Measurements from ENCODE around the gene FERD3L. TPM values are rescaled to one million over a fixed set of nuclear protein-coding genes. Genes with fewer than 3 reads are reported as not detected.
A peak's percentile ranks its signal among the peaks of the same experiment; 100 is the strongest.

The FERD3L gene
- total RNA-seq, 1 donor from 2014 or later, result not detected

DNA sequence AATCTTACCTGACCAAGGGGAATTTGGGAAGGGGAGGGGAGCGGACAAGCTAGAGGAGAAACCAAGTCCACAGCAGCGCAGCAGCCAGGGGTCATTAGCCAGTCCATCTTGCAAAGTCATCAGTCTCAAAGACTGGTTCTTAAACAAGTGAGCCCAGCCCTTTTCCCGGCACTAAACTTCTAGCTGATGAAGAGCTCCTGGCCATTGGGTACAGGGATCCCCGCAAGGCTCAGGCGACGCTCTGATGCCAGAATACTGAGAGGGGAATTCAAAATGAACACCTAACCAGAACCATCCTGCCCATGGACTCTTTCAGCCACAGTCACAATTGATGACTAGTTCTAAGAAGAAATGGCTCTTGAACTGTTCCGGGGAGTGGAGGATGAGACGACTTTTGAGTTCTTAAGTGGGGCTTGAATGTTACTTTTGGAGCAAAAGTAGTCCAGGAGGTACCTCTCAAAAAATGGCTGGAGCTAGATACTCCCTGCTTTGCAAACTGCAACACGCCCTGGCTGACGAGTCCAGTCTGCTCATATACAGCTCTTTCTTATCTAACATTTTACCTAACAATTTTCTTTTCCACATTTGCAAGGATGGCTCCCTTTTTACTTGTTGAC, 25.2 kb downstream of the FERD3L start:
- DNase-seq (ENCODE audit: low spot score), result peak; percentile 8
- Mint-ChIP-seq H3K4me3 (ENCODE audit: unreplicated experiment) (peak overlapping the region; percentile 51), H3K27me3 (ENCODE audit: unreplicated experiment) (peaks cover 14% of the 10 kb centered on the region), H3K9me3 (ENCODE audit: unreplicated experiment) (no peaks in the 10 kb centered on the region), H3K27ac (ENCODE audit: unreplicated experiment) (peak overlapping the region; percentile 67), H3K36me3 (ENCODE audit: low read depth, unreplicated experiment) (peaks cover 4% of the 10 kb centered on the region), H3K4me1 (ENCODE audit: unreplicated experiment) (peaks cover 16% of the 10 kb centered on the region)
- TF ChIP-seq, protein P1, sequence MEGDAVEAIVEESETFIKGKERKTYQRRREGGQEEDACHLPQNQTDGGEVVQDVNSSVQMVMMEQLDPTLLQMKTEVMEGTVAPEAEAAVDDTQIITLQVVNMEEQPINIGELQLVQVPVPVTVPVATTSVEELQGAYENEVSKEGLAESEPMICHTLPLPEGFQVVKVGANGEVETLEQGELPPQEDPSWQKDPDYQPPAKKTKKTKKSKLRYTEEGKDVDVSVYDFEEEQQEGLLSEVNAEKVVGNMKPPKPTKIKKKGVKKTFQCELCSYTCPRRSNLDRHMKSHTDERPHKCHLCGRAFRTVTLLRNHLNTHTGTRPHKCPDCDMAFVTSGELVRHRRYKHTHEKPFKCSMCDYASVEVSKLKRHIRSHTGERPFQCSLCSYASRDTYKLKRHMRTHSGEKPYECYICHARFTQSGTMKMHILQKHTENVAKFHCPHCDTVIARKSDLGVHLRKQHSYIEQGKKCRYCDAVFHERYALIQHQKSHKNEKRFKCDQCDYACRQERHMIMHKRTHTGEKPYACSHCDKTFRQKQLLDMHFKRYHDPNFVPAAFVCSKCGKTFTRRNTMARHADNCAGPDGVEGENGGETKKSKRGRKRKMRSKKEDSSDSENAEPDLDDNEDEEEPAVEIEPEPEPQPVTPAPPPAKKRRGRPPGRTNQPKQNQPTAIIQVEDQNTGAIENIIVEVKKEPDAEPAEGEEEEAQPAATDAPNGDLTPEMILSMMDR (IDR thresholded peaks at IDR 0.05; ENCODE audit: unreplicated experiment), result no peak

- H3K27ac Mint-ChIP-seq (ENCODE audit: unreplicated experiment), result no peak overlapping the region
- TF ChIP-seq, protein P1 (IDR thresholded peaks at IDR 0.05; ENCODE audit: unreplicated experiment), result no peak
These were observed 25.8 kb downstream of the FERD3L start for GRCh38 chr7:19119372-19119771.

DNA sequence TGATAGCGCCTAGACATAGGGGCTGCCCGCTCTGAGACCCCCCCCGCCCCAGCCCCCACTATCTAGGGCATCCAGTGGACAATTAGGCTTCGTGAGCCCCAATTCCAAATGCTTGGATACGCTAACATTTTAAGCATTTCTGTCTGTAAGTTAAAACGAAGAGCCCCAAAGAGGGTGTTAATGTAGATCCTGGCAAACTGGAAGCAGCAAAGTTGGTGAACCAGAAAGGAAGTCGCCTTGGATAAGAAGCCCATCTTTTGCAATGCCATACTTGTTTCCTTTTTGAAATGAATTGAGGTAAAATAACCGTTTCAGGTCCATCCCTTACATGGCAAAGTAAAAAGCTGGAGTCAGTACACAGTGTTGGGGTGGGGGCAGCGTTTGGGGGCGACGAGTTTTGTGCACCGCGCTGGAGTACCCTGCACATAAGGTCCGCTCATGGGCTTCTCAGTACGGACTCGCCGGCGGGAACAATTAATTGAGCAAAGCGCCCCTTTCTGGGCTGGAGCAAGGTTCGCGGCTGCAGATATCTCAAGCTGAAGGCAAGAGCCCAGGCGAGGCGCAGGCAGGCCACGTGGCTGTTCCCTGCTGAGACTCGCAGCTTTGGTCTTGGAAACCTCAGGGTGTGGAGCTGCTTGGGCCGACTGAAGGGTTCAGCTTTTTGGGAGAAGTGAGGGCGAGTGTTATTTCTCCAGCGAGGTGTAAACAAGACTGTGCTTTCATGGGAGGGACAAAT, 26.4 kb downstream of the FERD3L start:
- H3K27ac Mint-ChIP-seq (ENCODE audit: unreplicated experiment), result no peak overlapping the region

More at GRCh38 chr7:19119372-19119771, 25.8 kb downstream of the FERD3L start:
- Mint-ChIP-seq H3K36me3 (ENCODE audit: low read depth, unreplicated experiment) (peaks cover 4% of the 10 kb centered on the region), H3K4me1 (ENCODE audit: unreplicated experiment) (peaks cover 16% of the 10 kb centered on the region), H3K9me3 (ENCODE audit: unreplicated experiment) (no peaks in the 10 kb centered on the region), H3K27me3 (ENCODE audit: unreplicated experiment) (peaks cover 14% of the 10 kb centered on the region), H3K4me3 (ENCODE audit: unreplicated experiment) (no peak overlapping the region)
- no peak for DNase-seq (ENCODE audit: low spot score)

GRCh38 chr7:19117870-19118608, 27.2 kb downstream of the FERD3L start:
- peak overlapping the region; percentile 86 for H3K4me3 Mint-ChIP-seq (ENCODE audit: unreplicated experiment)
- H3K27me3 Mint-ChIP-seq (ENCODE audit: unreplicated experiment), result peaks cover 14% of the 10 kb centered on the region
- peak; percentile 21 for DNase-seq (ENCODE audit: low spot score)
- H3K9me3 Mint-ChIP-seq (ENCODE audit: unreplicated experiment), result no peaks in the 10 kb centered on the region
- peaks cover 4% of the 10 kb centered on the region for H3K36me3 Mint-ChIP-seq (ENCODE audit: low read depth, unreplicated experiment)
- TF ChIP-seq, protein P1 (IDR thresholded peaks at IDR 0.05; ENCODE audit: unreplicated experiment), result no peak
- H3K4me1 Mint-ChIP-seq (ENCODE audit: unreplicated experiment), result peaks cover 16% of the 10 kb centered on the region
- no peak overlapping the region for H3K27ac Mint-ChIP-seq (ENCODE audit: unreplicated experiment)

More for the DNA sequence above, 26.4 kb downstream of the FERD3L start:
- no peaks in the 10 kb centered on the region for H3K9me3 Mint-ChIP-seq (ENCODE audit: unreplicated experiment)
- DNase-seq (ENCODE audit: low spot score), result peak; percentile 41
- peaks cover 4% of the 10 kb centered on the region for H3K36me3 Mint-ChIP-seq (ENCODE audit: low read depth, unreplicated experiment)
- H3K4me3 Mint-ChIP-seq (ENCODE audit: unreplicated experiment), result peak overlapping the region; percentile 59
- peaks cover 14% of the 10 kb centered on the region for H3K27me3 Mint-ChIP-seq (ENCODE audit: unreplicated experiment)
- H3K4me1 Mint-ChIP-seq (ENCODE audit: unreplicated experiment), result peaks cover 16% of the 10 kb centered on the region
- TF ChIP-seq, protein P1 (IDR thresholded peaks at IDR 0.05; ENCODE audit: unreplicated experiment), result no peak

Measured in endothelial cell (in vitro differentiated cells).